A673 (cell line): Measurements from ENCODE around the gene GM2A.
"Not testable (repeated sequence)": the region's sequence is repeated elsewhere in the genome, so short reads cannot be mapped to it uniquely, and the experiment has no call there.

Experiments
- CTCF ChIP-seq: fragments of 300-800, 200-600 bp; sonication (generic); conservative IDR thresholded peaks from 2 replicates; pipeline ENCODE4 v1.5.1; 2017; ENCODE audit warnings: low read depth, mild to moderate bottlenecking, antibody characterized with exemption, low read length, moderate library complexity, mixed read lengths
- EZH2 ChIP-seq: fragments of 200-600 bp; sonication (generic); IDR thresholded peaks from 2 replicates; pipeline ENCODE4 v1.6.1; 2017; ENCODE audit warnings: borderline replicate concordance, low read depth, mild to moderate bottlenecking, mixed read lengths, antibody characterized with exemption, low read length; ENCODE audit not compliant: poor library complexity, severe bottlenecking

GRCh38 chr5:151254990-151255389 is 2.0 kb downstream of the GM2A start:
- TF ChIP-seq EZH2, CTCF: not testable (repeated sequence)
